D341Med (cell line): ENCODE results near the gene VAV3.
"Not testable (repeated sequence)": the region's sequence is repeated elsewhere in the genome, so short reads cannot be mapped to it uniquely, and the experiment has no call there.

Experiments
- DNase-seq: peaks from one replicate; pipeline ENCODE4 v3.0.0; 2012; ENCODE audit warnings: low spot score

The VAV3 gene

GRCh38 chr1:107682467-107682866, 282.5 kb downstream of the VAV3 start:
- no peak for DNase-seq

- no peak for DNase-seq
Measured at GRCh38 chr1:107681001-107681479, 283.9 kb downstream of the VAV3 start.

GRCh38 chr1:107680579-107680985, 284.4 kb downstream of the VAV3 start:
- DNase-seq: no peak

- no peak for DNase-seq
Measured at GRCh38 chr1:107679411-107679953, 285.5 kb downstream of the VAV3 start.

- DNase-seq: no peak
Measured at GRCh38 chr1:107678993-107679392, 286.0 kb downstream of the VAV3 start.

GRCh38 chr1:107677697-107678096, 287.3 kb downstream of the VAV3 start:
- DNase-seq: no peak

- DNase-seq: no peak
Measured at GRCh38 chr1:107674486-107674885, 290.5 kb downstream of the VAV3 start.

- no peak for DNase-seq
Measured at GRCh38 chr1:107673006-107673405, 292.0 kb downstream of the VAV3 start.

GRCh38 chr1:107670397-107671040, 294.5 kb downstream of the VAV3 start:
- no peak for DNase-seq

- no peak for DNase-seq
Measured at GRCh38 chr1:107669996-107670395, 295.0 kb downstream of the VAV3 start.

- no peak for DNase-seq
Measured at GRCh38 chr1:107668762-107669161, 296.2 kb downstream of the VAV3 start.

- DNase-seq: no peak
Measured at GRCh38 chr1:107666493-107666892, 298.5 kb downstream of the VAV3 start.

GRCh38 chr1:107664982-107665925, 299.7 kb downstream of the VAV3 start:
- DNase-seq: no peak

GRCh38 chr1:107662971-107663370, 302.0 kb downstream of the VAV3 start:
- DNase-seq: no peak

- no peak for DNase-seq
Measured at GRCh38 chr1:107661158-107661557, 303.8 kb downstream of the VAV3 start.

- no peak for DNase-seq
Measured at GRCh38 chr1:107659961-107660360, 305.0 kb downstream of the VAV3 start.

- no peak for DNase-seq
Measured at GRCh38 chr1:107657356-107657755, 307.6 kb downstream of the VAV3 start.

GRCh38 chr1:107653765-107654164, 311.2 kb downstream of the VAV3 start:
- DNase-seq: no peak

GRCh38 chr1:107653005-107653404, 312.0 kb downstream of the VAV3 start:
- DNase-seq: no peak

- not testable (repeated sequence) for DNase-seq
Measured at GRCh38 chr1:107650825-107651224, 314.2 kb downstream of the VAV3 start.

GRCh38 chr1:107649023-107649422, 316.0 kb downstream of the VAV3 start:
- no peak for DNase-seq

GRCh38 chr1:107648071-107648470, 316.9 kb downstream of the VAV3 start:
- no peak for DNase-seq

GRCh38 chr1:107647012-107647411, 318.0 kb downstream of the VAV3 start:
- DNase-seq: no peak
